Stomach smooth muscle (tissue), 2 donors: Measurements from ENCODE around the gene OR51V1.

Source experiments
- H3K27ac ChIP-seq: one replicate; pipeline ENCODE4 v1.7.0; 2013; ENCODE audit warnings: mild to moderate bottlenecking, low read length, inconsistent platforms
- H3K27me3 ChIP-seq, 2 donors: one replicate each; pipeline ENCODE4 v1.7.0; 2013; ENCODE audit warnings: low read length in 2 of 2; ENCODE audit not compliant: insufficient read depth in 2 of 2, control insufficient read depth in 1 of 2
- H3K36me3 ChIP-seq, 2 donors: one replicate each; pipeline ENCODE4 v1.7.0; 2013; ENCODE audit warnings: low read length in 2 of 2; ENCODE audit not compliant: control insufficient read depth in 2 of 2, insufficient read depth in 2 of 2
- H3K4me1 ChIP-seq: one replicate; pipeline ENCODE4 v1.7.0; 2013; ENCODE audit warnings: low read length; ENCODE audit not compliant: control insufficient read depth, insufficient read depth
- H3K4me3 ChIP-seq, 2 donors: one replicate each; pipeline ENCODE4 v1.7.0; 2013; ENCODE audit warnings: low read length in 2 of 2
- H3K9ac ChIP-seq, 2 donors: one replicate each; pipeline ENCODE4 v1.7.0; 2013; ENCODE audit warnings: low read length in 2 of 2, mild to moderate bottlenecking in 1 of 2
- H3K9me3 ChIP-seq, 2 donors: one replicate each; pipeline ENCODE4 v1.7.0; 2013; ENCODE audit warnings: low read length in 2 of 2; ENCODE audit not compliant: control insufficient read depth in 2 of 2
- donor health status: healthy.
- donor health status: Pancreatic carcinoma.

The OR51V1 gene

GRCh38 chr11:5240458-5240857 is 40.0 kb upstream of the OR51V1 start:
- H3K27me3 ChIP-seq = peaks cover 0 to 2% of the 10 kb centered on the region in 2 donors
- H3K36me3 ChIP-seq = no peaks in the 10 kb centered on the region
- H3K4me3 ChIP-seq = no peak overlapping the region
- H3K9ac ChIP-seq = no peak overlapping the region
- H3K4me1 ChIP-seq = no peaks in the 10 kb centered on the region
- no peaks in the 10 kb centered on the region for H3K9me3 ChIP-seq
- H3K27ac ChIP-seq = no peak overlapping the region

GRCh38 chr11:5240056-5240455 is 39.6 kb upstream of the OR51V1 start:
- no peak overlapping the region for H3K9ac ChIP-seq
- H3K36me3 ChIP-seq = no peaks in the 10 kb centered on the region
- no peak overlapping the region for H3K4me3 ChIP-seq
- H3K27me3 ChIP-seq = peaks cover 0 to 2% of the 10 kb centered on the region in 2 donors
- H3K27ac ChIP-seq = no peak overlapping the region
- H3K9me3 ChIP-seq = no peaks in the 10 kb centered on the region
- no peaks in the 10 kb centered on the region for H3K4me1 ChIP-seq

GRCh38 chr11:5239046-5239445 is 38.6 kb upstream of the OR51V1 start:
- H3K4me1 ChIP-seq = no peaks in the 10 kb centered on the region
- no peaks in the 10 kb centered on the region for H3K9me3 ChIP-seq
- no peak overlapping the region for H3K27ac ChIP-seq
- H3K4me3 ChIP-seq = no peak overlapping the region
- H3K27me3 ChIP-seq = peaks cover 0 to 2% of the 10 kb centered on the region in 2 donors
- no peaks in the 10 kb centered on the region for H3K36me3 ChIP-seq
- no peak overlapping the region for H3K9ac ChIP-seq

GRCh38 chr11:5238486-5238885 is 38.0 kb upstream of the OR51V1 start:
- H3K27ac ChIP-seq = no peak overlapping the region
- no peak overlapping the region for H3K9ac ChIP-seq
- no peaks in the 10 kb centered on the region for H3K9me3 ChIP-seq
- no peaks in the 10 kb centered on the region for H3K36me3 ChIP-seq
- peaks cover 0 to 2% of the 10 kb centered on the region in 2 donors for H3K27me3 ChIP-seq
- H3K4me1 ChIP-seq = no peaks in the 10 kb centered on the region
- no peak overlapping the region for H3K4me3 ChIP-seq

GRCh38 chr11:5237420-5237819 is 36.9 kb upstream of the OR51V1 start:
- H3K27ac ChIP-seq = no peak overlapping the region
- no peaks in the 10 kb centered on the region for H3K27me3 ChIP-seq
- H3K4me3 ChIP-seq = no peak overlapping the region
- H3K4me1 ChIP-seq = no peaks in the 10 kb centered on the region
- H3K9me3 ChIP-seq = no peaks in the 10 kb centered on the region
- H3K36me3 ChIP-seq = no peaks in the 10 kb centered on the region
- no peak overlapping the region for H3K9ac ChIP-seq

GRCh38 chr11:5235364-5236095 is 35.0 kb upstream of the OR51V1 start:
- Histone ChIP-seq H3K27ac (no peak overlapping the region), H3K4me3 (no peak overlapping the region), H3K36me3 (no peaks in the 10 kb centered on the region), H3K4me1 (no peaks in the 10 kb centered on the region), H3K9ac (no peak overlapping the region), H3K27me3 (no peaks in the 10 kb centered on the region), H3K9me3 (no peaks in the 10 kb centered on the region)

GRCh38 chr11:5234381-5234834 is 33.9 kb upstream of the OR51V1 start, which contains the start of gene HBD:
Gene HBD, minus strand, starts transcription at chr11:5234483. Its CDS starts 50 bp downstream, at chr11:5234433.
- no peaks in the 10 kb centered on the region for H3K9me3 ChIP-seq
- no peaks in the 10 kb centered on the region for H3K27me3 ChIP-seq
- H3K4me1 ChIP-seq = no peaks in the 10 kb centered on the region
- no peak within 1 kb of the TSS for H3K9ac ChIP-seq
- H3K27ac ChIP-seq = no peak within 1 kb of the TSS
- no peaks in the 10 kb centered on the region for H3K36me3 ChIP-seq
- no peak within 1 kb of the TSS for H3K4me3 ChIP-seq

GRCh38 chr11:5233307-5233706 is 32.8 kb upstream of the OR51V1 start:
- H3K4me1 ChIP-seq = no peaks in the 10 kb centered on the region

GRCh38 chr11:5232821-5233220 is 32.3 kb upstream of the OR51V1 start:
- no peaks in the 10 kb centered on the region for H3K4me1 ChIP-seq
- no peak overlapping the region for H3K27ac ChIP-seq
- no peak overlapping the region for H3K9ac ChIP-seq
- H3K27me3 ChIP-seq = no peaks in the 10 kb centered on the region
- H3K36me3 ChIP-seq = no peaks in the 10 kb centered on the region
- no peaks in the 10 kb centered on the region for H3K9me3 ChIP-seq
- H3K4me3 ChIP-seq = no peak overlapping the region

More at GRCh38 chr11:5233307-5233706, 32.8 kb upstream of the OR51V1 start:
- Histone ChIP-seq H3K9me3 (no peaks in the 10 kb centered on the region), H3K27me3 (no peaks in the 10 kb centered on the region), H3K9ac (no peak overlapping the region), H3K36me3 (no peaks in the 10 kb centered on the region), H3K27ac (no peak overlapping the region), H3K4me3 (no peak overlapping the region)

GRCh38 chr11:5232176-5232575 is 31.7 kb upstream of the OR51V1 start:
- Histone ChIP-seq H3K36me3 (no peaks in the 10 kb centered on the region), H3K4me3 (no peak overlapping the region), H3K4me1 (no peaks in the 10 kb centered on the region), H3K9me3 (no peaks in the 10 kb centered on the region), H3K27me3 (no peaks in the 10 kb centered on the region), H3K27ac (no peak overlapping the region), H3K9ac (no peak overlapping the region)

- no peak overlapping the region for H3K4me3 ChIP-seq
- no peaks in the 10 kb centered on the region for H3K4me1 ChIP-seq
- no peaks in the 10 kb centered on the region for H3K9me3 ChIP-seq
- H3K36me3 ChIP-seq = no peaks in the 10 kb centered on the region
- H3K27me3 ChIP-seq = no peaks in the 10 kb centered on the region
- no peak overlapping the region for H3K27ac ChIP-seq
- no peak overlapping the region for H3K9ac ChIP-seq
These were observed 30.6 kb upstream of the OR51V1 start for GRCh38 chr11:5231111-5231510.
